ENCODE results near the gene CHI3L1.

- no peak for TF ChIP-seq CTCF (IDR thresholded peaks at IDR 0.05)
- no peak for TF ChIP-seq POLR2A (IDR thresholded peaks at IDR 0.05)
Observed at GRCh38 chr1:203177470-203178039, 8.9 kb downstream of the CHI3L1 start.
